GM18499 (cell line): ENCODE measurements around the gene ATXN3.
"Not testable (repeated sequence)": the region's sequence is repeated elsewhere in the genome, so short reads cannot be mapped to it uniquely, and the experiment has no call there.

Source experiments
- ATAC-seq: cut with Tn5 transposase; IDR thresholded peaks from one replicate; pipeline ENCODE4 v1.9.1; 2021; ENCODE audit warnings: moderate number of reproducible peaks; ENCODE audit not compliant: insufficient read depth, unreplicated experiment

ATXN3 gene

GRCh38 chr14:92088494-92088893 is 17.9 kb downstream of the ATXN3 start:
- no peak for ATAC-seq

- no peak for ATAC-seq
Measured at GRCh38 chr14:92074555-92074954, 31.8 kb downstream of the ATXN3 start.

GRCh38 chr14:92058006-92058917 is 48.1 kb downstream of the ATXN3 start:
- ATAC-seq, result no peak

GRCh38 chr14:92049781-92050180 is 56.6 kb downstream of the ATXN3 start:
- ATAC-seq, result no peak

- ATAC-seq, result not testable (repeated sequence)
Measured at GRCh38 chr14:92049221-92049620, 57.2 kb downstream of the ATXN3 start.

GRCh38 chr14:92045904-92046303 is 60.5 kb downstream of the ATXN3 start:
- not testable (repeated sequence) for ATAC-seq

- ATAC-seq, result not testable (repeated sequence)
Measured at GRCh38 chr14:92041766-92042165, 64.6 kb downstream of the ATXN3 start.

- ATAC-seq, result no peak
Measured at GRCh38 chr14:92041203-92041602, 65.2 kb downstream of the ATXN3 start.

- ATAC-seq, result peak; percentile 1
Measured at GRCh38 chr14:92040431-92041051, 65.8 kb downstream of the ATXN3 start.

- ATAC-seq, result peak; percentile 72
Measured at GRCh38 chr14:92039719-92040430, 66.5 kb downstream of the ATXN3 start, which contains the start of gene TRIP11. Gene TRIP11, minus strand, starts transcription at chr14:92040059. Its CDS starts 374 bp downstream, at chr14:92039685.

- peak; percentile 3 for ATAC-seq
Measured at GRCh38 chr14:92039063-92039718, 67.2 kb downstream of the ATXN3 start.

- ATAC-seq, result no peak
Measured at GRCh38 chr14:92037989-92038388, 68.4 kb downstream of the ATXN3 start.

- ATAC-seq, result no peak
Measured at GRCh38 chr14:92035890-92036289, 70.5 kb downstream of the ATXN3 start.

- ATAC-seq, result no peak
Measured at GRCh38 chr14:92033906-92034687, 72.3 kb downstream of the ATXN3 start.

GRCh38 chr14:92033433-92033832 is 72.9 kb downstream of the ATXN3 start:
- ATAC-seq, result no peak

- ATAC-seq, result no peak
Measured at GRCh38 chr14:92026548-92027190, 79.7 kb downstream of the ATXN3 start.

- ATAC-seq, result no peak
Measured at GRCh38 chr14:92022036-92022435, 84.3 kb downstream of the ATXN3 start.

GRCh38 chr14:92021523-92021922 is 84.9 kb downstream of the ATXN3 start:
- no peak for ATAC-seq

GRCh38 chr14:92014040-92014439 is 92.3 kb downstream of the ATXN3 start:
- no peak for ATAC-seq
